Osteoblast (primary cell): ENCODE measurements around the gene DDX47. TPM values are rescaled to one million over a fixed set of nuclear protein-coding genes. Genes with fewer than 3 reads are reported as not detected.

Source experiments
- DNase-seq: peaks from one replicate; pipeline ENCODE4 v3.0.0; 2011; ENCODE audit warnings: low spot score, mixed read lengths; ENCODE audit not compliant: insufficient read length; ENCODE audit errors: missing footprints
- H2AFZ ChIP-seq: 2 replicates; pipeline ENCODE4 v1.6.0; 2011; ENCODE audit warnings: mild to moderate bottlenecking, low read length
- H3K27ac ChIP-seq: 2 replicates; pipeline ENCODE4 v1.5.1; 2011; ENCODE audit warnings: mild to moderate bottlenecking, low read depth, low read length, moderate library complexity
- H3K27me3 ChIP-seq: 2 replicates; pipeline ENCODE4 v1.6.0; 2012; ENCODE audit warnings: mild to moderate bottlenecking, control low read depth, inconsistent platforms, low read length, moderate library complexity; ENCODE audit not compliant: insufficient read depth
- H3K36me3 ChIP-seq: 2 replicates; pipeline ENCODE4 v1.5.1; 2011; ENCODE audit warnings: mild to moderate bottlenecking, low read length, control low read depth, moderate library complexity; ENCODE audit not compliant: insufficient read depth
- H3K4me1 ChIP-seq: 2 replicates; pipeline ENCODE4 v1.5.1; 2011; ENCODE audit warnings: mild to moderate bottlenecking, low read length, control low read depth, moderate library complexity; ENCODE audit not compliant: insufficient read depth
- H3K4me2 ChIP-seq: 2 replicates; pipeline ENCODE4 v1.6.0; 2011; ENCODE audit warnings: mild to moderate bottlenecking, low read length; ENCODE audit not compliant: insufficient read depth
- H3K4me3 ChIP-seq: fragments of 200-600 bp; sonication (generic); 3 replicates; pipeline ENCODE4 v1.5.1; 2012; ENCODE audit warnings: mild to moderate bottlenecking, low read length, inconsistent platforms; ENCODE audit not compliant: insufficient read depth
- H3K79me2 ChIP-seq: 2 replicates; pipeline ENCODE4 v1.6.0; 2012; ENCODE audit warnings: mild to moderate bottlenecking, low read length, control low read depth, inconsistent platforms; ENCODE audit not compliant: insufficient read depth
- H3K9me3 ChIP-seq: 2 replicates; pipeline ENCODE4 v1.5.1; 2011; ENCODE audit warnings: low read depth, low read length, control low read depth
- H4K20me1 ChIP-seq: 2 replicates; pipeline ENCODE4 v1.6.0; 2012; ENCODE audit warnings: mild to moderate bottlenecking, low read length, control low read depth; ENCODE audit not compliant: insufficient read depth
- total RNA-seq: library from RNA; depleted of rRNA; stranded (reverse); fragments of >200 nt; gene quantifications from 2 replicates; pipeline ENCODE4 v1.2.3, GENCODE V29; 2012
- TF ChIP-seq, protein P1 (sequence below): IDR thresholded peaks from 2 replicates; pipeline ENCODE4 v1.5.1; 2011; ENCODE audit warnings: mild to moderate bottlenecking, low read depth, low read length, moderate library complexity; ENCODE audit errors: extremely low read depth

Gene DDX47
- total RNA-seq, 1 donor: 60.8 TPM

DNA sequence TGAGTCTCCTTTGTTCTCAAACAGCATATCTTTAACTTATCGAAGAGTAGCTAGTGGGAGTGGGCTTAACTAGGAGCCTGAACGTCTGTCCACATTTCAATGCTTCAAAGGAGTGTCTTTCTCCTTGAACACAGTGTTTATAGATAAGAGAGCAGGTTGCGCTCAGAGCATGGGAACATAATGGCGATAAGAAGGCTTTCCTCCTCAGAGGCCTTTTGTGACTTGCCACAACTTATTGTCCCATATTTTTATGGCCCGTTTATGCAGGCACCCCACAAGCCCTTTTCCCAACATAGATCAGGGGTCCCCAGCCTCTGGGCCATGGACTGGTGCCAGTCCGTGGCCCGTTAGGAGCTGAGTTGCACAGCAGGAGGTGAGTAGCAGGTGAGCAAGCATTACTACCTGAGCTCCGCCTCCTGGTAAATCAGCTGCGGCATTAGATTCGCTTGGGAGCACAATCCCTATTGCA, 2.6 kb upstream of the DDX47 start:
- Histone ChIP-seq H3K27me3 (no peaks in the 10 kb centered on the region), H3K4me3 (no peak overlapping the region), H2AFZ (no peak overlapping the region), H3K36me3 (peaks cover 5% of the 10 kb centered on the region), H3K79me2 (peaks cover 24% of the 10 kb centered on the region), H3K4me2 (no peak overlapping the region), H3K27ac (no peak overlapping the region), H4K20me1 (no peaks in the 10 kb centered on the region), H3K9me3 (no peaks in the 10 kb centered on the region), H3K4me1 (peaks cover 29% of the 10 kb centered on the region)
- no peak for DNase-seq
- TF ChIP-seq, protein P1, sequence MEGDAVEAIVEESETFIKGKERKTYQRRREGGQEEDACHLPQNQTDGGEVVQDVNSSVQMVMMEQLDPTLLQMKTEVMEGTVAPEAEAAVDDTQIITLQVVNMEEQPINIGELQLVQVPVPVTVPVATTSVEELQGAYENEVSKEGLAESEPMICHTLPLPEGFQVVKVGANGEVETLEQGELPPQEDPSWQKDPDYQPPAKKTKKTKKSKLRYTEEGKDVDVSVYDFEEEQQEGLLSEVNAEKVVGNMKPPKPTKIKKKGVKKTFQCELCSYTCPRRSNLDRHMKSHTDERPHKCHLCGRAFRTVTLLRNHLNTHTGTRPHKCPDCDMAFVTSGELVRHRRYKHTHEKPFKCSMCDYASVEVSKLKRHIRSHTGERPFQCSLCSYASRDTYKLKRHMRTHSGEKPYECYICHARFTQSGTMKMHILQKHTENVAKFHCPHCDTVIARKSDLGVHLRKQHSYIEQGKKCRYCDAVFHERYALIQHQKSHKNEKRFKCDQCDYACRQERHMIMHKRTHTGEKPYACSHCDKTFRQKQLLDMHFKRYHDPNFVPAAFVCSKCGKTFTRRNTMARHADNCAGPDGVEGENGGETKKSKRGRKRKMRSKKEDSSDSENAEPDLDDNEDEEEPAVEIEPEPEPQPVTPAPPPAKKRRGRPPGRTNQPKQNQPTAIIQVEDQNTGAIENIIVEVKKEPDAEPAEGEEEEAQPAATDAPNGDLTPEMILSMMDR: no peak

DNA sequence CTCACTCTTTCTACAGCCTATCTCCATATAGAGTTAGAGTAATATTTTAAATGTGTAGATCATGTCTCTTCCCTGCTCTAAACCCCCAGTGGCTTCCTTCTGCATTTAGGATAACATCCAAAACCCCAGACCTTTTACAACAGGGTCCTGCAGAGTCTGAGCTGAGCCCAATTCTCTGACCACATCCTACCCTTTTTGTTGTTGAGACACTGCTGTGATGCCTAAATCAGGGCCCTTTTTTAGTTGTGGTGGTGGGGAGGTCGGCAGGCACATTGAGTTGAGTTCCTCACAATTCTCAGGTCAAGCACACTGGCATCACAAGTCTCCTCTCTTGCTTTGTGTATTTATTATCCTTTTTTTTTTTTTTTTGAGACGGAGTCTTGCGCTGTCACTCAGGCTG, 1.8 kb upstream of the DDX47 start:
- TF ChIP-seq, protein P1: no peak
- H3K27me3 ChIP-seq: no peaks in the 10 kb centered on the region
- peaks cover 32% of the 10 kb centered on the region for H3K79me2 ChIP-seq
- H4K20me1 ChIP-seq: no peaks in the 10 kb centered on the region
- H3K27ac ChIP-seq: no peak overlapping the region
- H3K4me3 ChIP-seq: no peak overlapping the region
- H3K4me2 ChIP-seq: no peak overlapping the region
- no peak for DNase-seq
- peaks cover 36% of the 10 kb centered on the region for H3K4me1 ChIP-seq
- H3K9me3 ChIP-seq: no peaks in the 10 kb centered on the region
- no peak overlapping the region for H2AFZ ChIP-seq
- H3K36me3 ChIP-seq: peaks cover 9% of the 10 kb centered on the region

DNA sequence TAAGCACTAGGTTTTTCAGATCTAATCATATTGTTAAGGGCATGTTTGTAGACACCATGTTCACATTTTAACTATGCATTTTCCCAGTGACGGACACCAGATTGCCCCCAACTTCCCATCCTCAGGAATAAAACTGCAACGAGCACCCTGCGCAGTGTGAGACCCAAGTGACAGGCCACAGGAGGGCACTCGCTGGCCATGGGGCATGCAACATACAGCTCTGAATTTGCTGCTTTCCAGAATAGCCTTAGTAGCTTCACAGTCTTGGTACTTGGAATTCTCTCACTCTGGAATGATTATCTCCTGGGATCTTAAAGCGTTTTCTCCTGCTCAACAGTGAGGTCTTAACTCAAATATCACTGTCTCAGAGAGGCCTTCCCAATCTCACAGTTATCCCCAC, 972 bp upstream of the DDX47 start:
- Histone ChIP-seq H3K27ac (no peak overlapping the region), H3K9me3 (no peaks in the 10 kb centered on the region), H3K4me1 (peaks cover 36% of the 10 kb centered on the region), H3K36me3 (peaks cover 9% of the 10 kb centered on the region), H3K4me3 (no peak overlapping the region), H2AFZ (no peak overlapping the region), H3K79me2 (peaks cover 40% of the 10 kb centered on the region), H4K20me1 (no peaks in the 10 kb centered on the region), H3K27me3 (no peaks in the 10 kb centered on the region), H3K4me2 (no peak overlapping the region)
- DNase-seq: no peak
- TF ChIP-seq, protein P1: no peak

DNA sequence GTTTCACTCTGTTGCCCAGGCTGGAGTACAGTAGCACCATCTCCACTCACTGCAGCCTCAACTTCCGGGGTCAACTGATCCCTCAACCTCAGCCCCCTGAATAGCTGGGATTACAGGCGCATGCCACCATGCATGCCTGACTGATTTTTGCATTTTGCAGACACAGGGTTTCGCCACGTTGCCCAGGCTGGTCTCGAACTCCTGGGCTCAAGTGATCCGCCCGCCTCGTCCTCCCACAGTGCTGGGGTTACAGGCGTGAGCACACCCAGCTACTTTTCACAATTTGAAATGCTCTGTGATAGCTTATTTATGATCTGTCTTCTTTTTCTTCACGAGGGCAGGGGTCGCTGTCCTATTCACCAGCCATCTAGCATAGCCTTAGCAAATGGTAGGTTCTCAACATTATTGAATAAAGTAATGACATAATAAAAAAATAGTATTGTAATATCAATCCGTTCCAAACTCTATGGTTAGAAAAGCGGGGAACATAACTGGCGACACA, 477 bp upstream of the DDX47 start:
- peaks cover 45% of the 10 kb centered on the region for H3K79me2 ChIP-seq
- peak overlapping the region; percentile 81 for H3K4me3 ChIP-seq
- no peaks in the 10 kb centered on the region for H4K20me1 ChIP-seq
- no peak for DNase-seq
- TF ChIP-seq, protein P1: no peak
- no peaks in the 10 kb centered on the region for H3K27me3 ChIP-seq
- H3K4me2 ChIP-seq: peak overlapping the region; percentile 96
- no peaks in the 10 kb centered on the region for H3K9me3 ChIP-seq
- no peak overlapping the region for H3K27ac ChIP-seq
- peaks cover 37% of the 10 kb centered on the region for H3K4me1 ChIP-seq
- H3K36me3 ChIP-seq: peaks cover 14% of the 10 kb centered on the region
- peak overlapping the region; percentile 52 for H2AFZ ChIP-seq
